HepG2 (cell line): ENCODE measurements around the gene GALR3. TPM values are rescaled to one million over a fixed set of nuclear protein-coding genes. Genes with fewer than 3 reads are reported as not detected.

ENCODE experiments used
- ATAC-seq: fragments of 200-7000 bp; cut with Tn5 transposase; 3 replicates; pipeline ENCODE4 v1.9.1; 2020; ENCODE audit warnings: mild to moderate bottlenecking, moderate library complexity
- BruUV-seq: library from RNA; stranded (reverse); fragments of 400-500 nt; replicated peaks from 2 replicates; lab custom pipeline; 2021; lab: Mats Ljungman, UMichigan
- CTCF ChIA-PET: fragments of 300-600 bp; formaldehyde crosslinking; extraction: SDS; loops from one replicate; lab custom pipeline; 2021; ENCODE audit warnings: low total read pairs, inconsistent platforms, low intra/inter-chr PET ratio; lab: Yijun Ruan, JAX
- POLR2A ChIA-PET: fragments of 350-600 bp; sonication (Branson Sonifier 250); formaldehyde crosslinking; loops from one replicate; lab custom pipeline; 2020; ENCODE audit warnings: antibody characterized with exemption, inconsistent platforms; lab: Yijun Ruan, JAX
- DNase-seq: peaks from one replicate; pipeline ENCODE4 v3.0.0-alpha.2; 2015; ENCODE audit warnings: low spot score
- FAIRE-seq: peaks from 3 replicates; lab custom pipeline; 2011; peaks lifted over from hg19 to GRCh38; lab: Jason Lieb, UNC
- H2AFZ ChIP-seq: one replicate; pipeline ENCODE4 v1.6.1; 2011; ENCODE audit warnings: low read length, inconsistent platforms
- H3K27ac ChIP-seq: fragments of 300-600 bp; 3 replicates; pipeline ENCODE4 v1.8.0; 2011; ENCODE audit warnings: mixed run types, mild to moderate bottlenecking, mixed read lengths, low read length, inconsistent platforms; ENCODE audit not compliant: insufficient read depth; ENCODE audit errors: extremely low read length
- H3K27me3 ChIP-seq, 2 experiments: fragments of 200-600 bp in 1 of 2; 2 replicates in 1 of 2; 3 replicates in 1 of 2; pipeline versions ENCODE4 v1.6.0 to v1.8.0; 2011; ENCODE audit warnings: low read length in 2 of 2, mild to moderate bottlenecking in 2 of 2, moderate library complexity in 2 of 2, inconsistent platforms in 1 of 2; ENCODE audit not compliant: insufficient read depth in 2 of 2, control insufficient read depth in 1 of 2
- H3K36me3 ChIP-seq, 2 experiments: fragments of 200-600 bp in 1 of 2; replicated peaks in 1 of 2; 2 replicates in 1 of 2; 3 replicates in 1 of 2; pipeline versions ENCODE4 v1.5.1 to v1.8.0; 2011; ENCODE audit warnings: low read length in 2 of 2, inconsistent platforms in 1 of 2; ENCODE audit not compliant: insufficient read depth in 2 of 2, control insufficient read depth in 1 of 2
- H3K4me1 ChIP-seq: 2 replicates; pipeline ENCODE4 v1.5.1; 2012; ENCODE audit warnings: low read length, inconsistent platforms; ENCODE audit not compliant: insufficient read depth
- H3K4me2 ChIP-seq: 2 replicates; pipeline ENCODE4 v1.6.0; 2011; ENCODE audit warnings: low read depth, low read length, inconsistent platforms
- H3K4me3 ChIP-seq, 3 experiments: fragments of 200-600 bp in 1 of 3; sonication (generic), shearing (Covaris generic) in 1 of 3; replicated peaks in 1 of 3; 2 replicates each; pipeline ENCODE4 v1.5.1; 2011 to 2016; ENCODE audit warnings: low read length in 3 of 3, inconsistent platforms in 2 of 3, low read depth in 2 of 3, mild to moderate bottlenecking in 2 of 3, control low read depth in 1 of 3, mixed read lengths in 1 of 3; ENCODE audit not compliant: insufficient read depth in 1 of 3
- H3K79me2 ChIP-seq: one replicate; pipeline ENCODE4 v1.6.1; 2011; ENCODE audit warnings: low read length, inconsistent platforms; ENCODE audit not compliant: insufficient read depth
- H3K9ac ChIP-seq: 2 replicates; pipeline ENCODE4 v1.6.0; 2011; ENCODE audit warnings: mild to moderate bottlenecking, low read depth, low read length, inconsistent platforms; ENCODE audit not compliant: insufficient read depth
- H3K9me3 ChIP-seq: 2 replicates; pipeline ENCODE4 v1.5.1; 2012; ENCODE audit warnings: mild to moderate bottlenecking, low read length
- H4K20me1 ChIP-seq: 2 replicates; pipeline ENCODE4 v1.6.0; 2011; ENCODE audit warnings: inconsistent platforms, mild to moderate bottlenecking, low read length, moderate library complexity; ENCODE audit not compliant: insufficient read depth
- POGZ ChIP-seq: sonication (generic); formaldehyde crosslinking; IDR thresholded peaks from 2 replicates; pipeline ENCODE4 v1.4.0; 2020; ENCODE audit warnings: mild to moderate bottlenecking, missing genetic modification reagents
- SNAPC4 ChIP-seq: sonication (generic); formaldehyde crosslinking; IDR thresholded peaks from 2 replicates; pipeline ENCODE4 v1.4.0; 2020; ENCODE audit warnings: mild to moderate bottlenecking, missing genetic modification reagents
- SRSF1 ChIP-seq: fragments of 200-400 bp; formaldehyde crosslinking; optimal IDR thresholded peaks from 2 replicates; pipeline ENCODE3; 2017; ENCODE audit warnings: mild to moderate bottlenecking, low read depth, low read length, moderate library complexity
- ZBTB14 ChIP-seq: sonication (generic); formaldehyde crosslinking; IDR thresholded peaks from 2 replicates; pipeline ENCODE4 v1.4.0; 2020; ENCODE audit warnings: missing genetic modification reagents
- WGBS: methylation state at CpG from one replicate; pipeline ENCODE4 v1.1.6; 2017; ENCODE audit warnings: low lambda C conversion rate; 5-methylcytosine and 5-hydroxymethylcytosine counted together
- in situ Hi-C: cut with HindIII; loops from 2 replicates; pipeline ENCODE4 v1.10.0; 2017; ENCODE audit warnings: low pct_unique_long_range_greater_than_20kb; ENCODE audit not compliant: extremely low pct_ligation_motif_present
- intact Hi-C: fragments of 100-400 bp; cut with micrococcal nuclease; formaldehyde crosslinking; loops from one replicate; pipeline ENCODE4 v1.10.0; 2022; ENCODE audit not compliant: unreplicated experiment
- polyA plus RNA-seq, 8 experiments: library from polyadenylated mRNA; depleted of rRNA in 3 of 8; stranded (reverse) in 7 of 8; unstranded in 1 of 8; fragments of >200 nt; fragmentation: Illumina TruSeq in 4 of 8; extraction: Trizol in 4 of 8; gene quantifications; 2 replicates each; pipeline versions ENCODE4 v1.2.1 to v1.2.3, GENCODE V29; 2011 to 2016; ENCODE audit warnings: low read depth in 4 of 8, missing spikeins in 1 of 8, mixed read lengths in 1 of 8; ENCODE audit not compliant: insufficient read depth in 1 of 8
- total RNA-seq, 5 experiments: library from RNA; depleted of rRNA; stranded (reverse); fragments of >200 nt; fragmentation: Illumina TruSeq; extraction: Trizol; gene quantifications; 2 replicates each; pipeline ENCODE4 v1.2.3, GENCODE V29; 2016; ENCODE audit warnings: low read depth in 1 of 5

The GALR3 gene
- total and polyA plus RNA-seq, 2 of the 13 experiments (the other 11 are each of a cell fraction or from before 2014, with no cell fraction given), result 0.13 TPM; not detected in 1

GRCh38 chr22:37775785-37776638 lies 47.2 kb upstream of the GALR3 start:
- Histone ChIP-seq H3K27ac (no peak overlapping the region), H2AFZ (no peak overlapping the region), H3K36me3 (peaks cover 2 to 16% of the 10 kb centered on the region in 2 experiments; a peak in 3 of 5 replicates), H3K4me2 (no peak overlapping the region), H3K4me1 (peaks cover 37% of the 10 kb centered on the region), H3K79me2 (no peaks in the 10 kb centered on the region), H3K9ac (no peak overlapping the region), H3K4me3 (no peak overlapping the region), H4K20me1 (no peaks in the 10 kb centered on the region), H3K9me3 (no peaks in the 10 kb centered on the region), H3K27me3 (no peaks in the 10 kb centered on the region)
- ChIA-PET CTCF (no interaction called here), POLR2A (interaction anchor here (0.6 kb wide), 1 partner anchor 27 kb away, joined by 3 read pairs; no protein-coding TSS in a partner anchor)
- no TSS peak for BruUV-seq
- in situ Hi-C loops (no loop called here), intact Hi-C loops (no loop called here)
- FAIRE-seq, result no peak
- no peak for ATAC-seq
- TF ChIP-seq ZBTB14 (CRISPR knock-in tag) (no peak), SNAPC4 (no peak), SRSF1 (no peak), POGZ (CRISPR knock-in tag) (no peak)
- no peak for DNase-seq
- WGBS, result 90% methylated on average over 17 of the region's 17 CpGs
